Fibroblast of gingiva (primary cell): ENCODE measurements around the gene CEP152.
"Not testable (repeated sequence)": the region's sequence is repeated elsewhere in the genome, so short reads cannot be mapped to it uniquely, and the experiment has no call there.

Source experiments
- DNase-seq: peaks from one replicate; pipeline ENCODE4 v3.0.0-alpha.2; 2011; ENCODE audit warnings: low read depth

The CEP152 gene

GRCh38 chr15:48803877-48804276 lies 7.0 kb downstream of the CEP152 start:
- no peak for DNase-seq

GRCh38 chr15:48802867-48803266 lies 8.0 kb downstream of the CEP152 start:
- DNase-seq: peak; percentile 75

- no peak for DNase-seq
These were observed 8.6 kb downstream of the CEP152 start for GRCh38 chr15:48802257-48802656.

- DNase-seq: peak; percentile 48
These were observed 9.9 kb downstream of the CEP152 start for GRCh38 chr15:48800811-48801455.

- DNase-seq: no peak
These were observed 10.6 kb downstream of the CEP152 start for GRCh38 chr15:48800245-48800644.

GRCh38 chr15:48798319-48798718 lies 12.6 kb downstream of the CEP152 start:
- DNase-seq: no peak

GRCh38 chr15:48796930-48797329 lies 13.9 kb downstream of the CEP152 start:
- peak; percentile 27 for DNase-seq

GRCh38 chr15:48796521-48796920 lies 14.3 kb downstream of the CEP152 start:
- no peak for DNase-seq

GRCh38 chr15:48795901-48796300 lies 15.0 kb downstream of the CEP152 start:
- no peak for DNase-seq

- DNase-seq: no peak
These were observed 16.2 kb downstream of the CEP152 start for GRCh38 chr15:48794697-48795134.

GRCh38 chr15:48792408-48792807 lies 18.5 kb downstream of the CEP152 start:
- DNase-seq: no peak

GRCh38 chr15:48790466-48791115 lies 20.3 kb downstream of the CEP152 start:
- not testable (repeated sequence) for DNase-seq

GRCh38 chr15:48785712-48786111 lies 25.2 kb downstream of the CEP152 start:
- DNase-seq: no peak

- peak; percentile 22 for DNase-seq
These were observed 25.7 kb downstream of the CEP152 start for GRCh38 chr15:48785195-48785594.

- DNase-seq: no peak
These were observed 26.1 kb downstream of the CEP152 start for GRCh38 chr15:48784756-48785155.

GRCh38 chr15:48782911-48783310 lies 28.0 kb downstream of the CEP152 start:
- DNase-seq: no peak

GRCh38 chr15:48781481-48782081 lies 29.3 kb downstream of the CEP152 start:
- no peak for DNase-seq

GRCh38 chr15:48781017-48781416 lies 29.9 kb downstream of the CEP152 start:
- DNase-seq: no peak

- no peak for DNase-seq
These were observed 32.5 kb downstream of the CEP152 start for GRCh38 chr15:48778331-48778730.

- DNase-seq: no peak
These were observed 33.1 kb downstream of the CEP152 start for GRCh38 chr15:48777645-48778330.

GRCh38 chr15:48775546-48775945 lies 35.3 kb downstream of the CEP152 start:
- DNase-seq: no peak

GRCh38 chr15:48774484-48774883 lies 36.4 kb downstream of the CEP152 start:
- no peak for DNase-seq

GRCh38 chr15:48766196-48766595 lies 44.7 kb downstream of the CEP152 start:
- DNase-seq: no peak
